ENCODE measurements around the gene ANKRD63. TPM values are rescaled to one million over a fixed set of nuclear protein-coding genes. Genes with fewer than 3 reads are reported as not detected.

The ANKRD63 gene
- total RNA-seq, 2 donors from 2014 or later: not detected

GRCh38 chr15:40314723-40315276 lies 31.9 kb upstream of the ANKRD63 start:
- Histone ChIP-seq H3K4me1 (peaks cover 23% of the 10 kb centered on the region), H3K27ac (no peak overlapping the region), H3K27me3 (no peaks in the 10 kb centered on the region), H3K4me3 (no peak overlapping the region), H3K36me3 (replicated peaks in 1 of 2; ENCODE audit: insufficient read depth in 1 of 2, low read depth in 2 of 2) (no peaks in the 10 kb centered on the region), H3K9me3 (no peaks in the 10 kb centered on the region)
- TF ChIP-seq POLR2A (IDR thresholded peaks at IDR 0.05) (no peak), CTCF (IDR thresholded peaks at IDR 0.05) (no peak)
- intact Hi-C loops (cut with DNase I): no loop called here
- ATAC-seq (no peak), DNase-seq (no peak)
- 85 to 89% methylated on average over 4 of the region's 4 CpGs for WGBS, 2 donors

GRCh38 chr15:40313531-40314398 lies 30.9 kb upstream of the ANKRD63 start:
- Histone ChIP-seq H3K4me3 (no peak overlapping the region), H3K4me1 (peaks cover 23% of the 10 kb centered on the region), H3K36me3 (replicated peaks in 1 of 2; ENCODE audit: insufficient read depth in 1 of 2, low read depth in 2 of 2) (no peaks in the 10 kb centered on the region), H3K9me3 (no peaks in the 10 kb centered on the region), H3K27ac (peak overlapping the region in 3 of 4 donors; percentile 7 to 38 (median 27)), H3K27me3 (no peaks in the 10 kb centered on the region)
- 26 to 27% methylated on average over 10 of the region's 10 CpGs for WGBS, 2 donors
- intact Hi-C loops (cut with DNase I): no loop called here
- DNase-seq: peak; percentile 84 to 91 (median 90)
- no peak for TF ChIP-seq POLR2A (IDR thresholded peaks at IDR 0.05)
- no peak for TF ChIP-seq CTCF (IDR thresholded peaks at IDR 0.05)
- ATAC-seq: peak; percentile 84

- WGBS, 2 donors: 66 to 78% methylated on average over 10 of the region's 10 CpGs
- no peak for TF ChIP-seq POLR2A (IDR thresholded peaks at IDR 0.05)
- TF ChIP-seq CTCF (IDR thresholded peaks at IDR 0.05): no peak
- DNase-seq: peak; percentile 70 to 88 (median 82)
- no peaks in the 10 kb centered on the region for H3K9me3 ChIP-seq
- intact Hi-C loops (cut with DNase I): no loop called here
- H3K27me3 ChIP-seq: no peaks in the 10 kb centered on the region
- H3K36me3 ChIP-seq (replicated peaks in 1 of 2; ENCODE audit: insufficient read depth in 1 of 2, low read depth in 2 of 2): no peaks in the 10 kb centered on the region
- H3K4me3 ChIP-seq: no peak overlapping the region
- peak; percentile 75 for ATAC-seq
- peak overlapping the region in 3 of 4 donors; percentile 7 to 38 (median 14) for H3K27ac ChIP-seq
- H3K4me1 ChIP-seq: peaks cover 23% of the 10 kb centered on the region
These were observed 29.7 kb upstream of the ANKRD63 start for GRCh38 chr15:40312370-40313158.

GRCh38 chr15:40310993-40311392 lies 28.1 kb upstream of the ANKRD63 start:
- no peak for ATAC-seq
- no peak for TF ChIP-seq POLR2A (IDR thresholded peaks at IDR 0.05)
- TF ChIP-seq CTCF (IDR thresholded peaks at IDR 0.05): no peak
- H3K4me1 ChIP-seq: peaks cover 23% of the 10 kb centered on the region
- no peaks in the 10 kb centered on the region for H3K27me3 ChIP-seq
- no peak overlapping the region for H3K4me3 ChIP-seq
- no peaks in the 10 kb centered on the region for H3K9me3 ChIP-seq
- H3K27ac ChIP-seq: no peak overlapping the region
- intact Hi-C loops (cut with DNase I): no loop called here
- H3K36me3 ChIP-seq (replicated peaks in 1 of 2; ENCODE audit: insufficient read depth in 1 of 2, low read depth in 2 of 2): no peaks in the 10 kb centered on the region
- no peak for DNase-seq
- 44 to 59% methylated on average over 3 of the region's 3 CpGs for WGBS, 2 donors
